GM19043 (cell line): Measurements from ENCODE around the gene RYR2.

Experiments
- ATAC-seq: cut with Tn5 transposase; IDR thresholded peaks from one replicate; pipeline ENCODE4 v1.9.1; 2021; ENCODE audit warnings: low read depth; ENCODE audit not compliant: unreplicated experiment

Gene RYR2

GRCh38 chr1:237411621-237412020 lies 369.6 kb downstream of the RYR2 start:
- ATAC-seq: peak; percentile 57

DNA sequence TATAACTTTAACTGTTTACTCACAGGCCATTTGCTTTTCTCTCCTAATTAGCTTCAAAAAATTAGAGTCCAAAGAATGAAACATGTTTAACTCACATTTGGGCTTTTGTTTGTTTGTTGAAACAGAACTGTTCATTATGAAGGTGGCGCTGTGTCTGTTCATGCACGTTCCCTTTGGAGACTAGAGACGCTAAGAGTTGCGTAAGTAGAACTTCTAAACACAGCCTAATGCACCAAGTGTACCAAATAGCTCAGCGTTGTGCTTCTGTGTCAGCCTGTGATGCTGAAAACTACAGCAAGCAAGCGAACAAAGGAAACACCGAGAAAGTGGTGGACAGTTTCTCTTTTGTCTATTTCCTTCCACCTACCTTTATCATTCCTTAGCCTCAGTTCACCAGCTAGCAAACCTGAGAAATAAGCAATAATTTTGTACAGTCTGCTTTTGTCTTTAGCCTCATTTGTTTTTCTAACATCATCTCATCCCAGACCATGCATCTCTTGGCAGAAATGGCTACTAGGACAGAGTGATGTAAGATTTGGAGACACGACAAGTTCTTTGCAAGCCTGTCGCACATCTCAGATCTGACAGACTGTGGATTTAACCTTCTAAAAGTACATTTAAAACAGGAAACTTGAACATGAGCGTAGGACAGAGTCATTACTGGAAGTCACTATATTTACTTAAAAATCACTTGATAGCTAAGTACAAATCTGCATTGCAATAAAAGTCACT lies 375.1 kb downstream of the RYR2 start:
- no peak for ATAC-seq

GRCh38 chr1:237428809-237429208 lies 386.8 kb downstream of the RYR2 start:
- no peak for ATAC-seq

GRCh38 chr1:237429252-237429651 lies 387.3 kb downstream of the RYR2 start:
- ATAC-seq: no peak

DNA sequence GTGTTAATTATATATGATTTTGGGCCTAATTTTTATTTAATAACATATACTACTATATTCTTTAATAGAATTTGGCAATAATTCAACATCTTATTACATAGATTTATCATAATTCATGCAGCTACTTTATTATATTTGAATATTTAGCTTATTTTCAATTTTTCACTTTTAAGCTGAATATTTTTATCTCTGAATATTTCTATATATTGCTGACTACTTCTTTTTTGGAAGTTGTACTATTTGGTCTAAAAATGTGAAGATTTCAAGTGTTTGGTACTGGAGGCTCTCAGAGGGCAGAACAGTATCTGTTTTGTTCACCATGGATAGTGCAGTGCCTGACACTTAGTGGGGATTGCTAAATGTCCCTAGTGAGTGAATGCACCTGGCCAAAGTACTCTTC lies 389.5 kb downstream of the RYR2 start:
- ATAC-seq: no peak

DNA sequence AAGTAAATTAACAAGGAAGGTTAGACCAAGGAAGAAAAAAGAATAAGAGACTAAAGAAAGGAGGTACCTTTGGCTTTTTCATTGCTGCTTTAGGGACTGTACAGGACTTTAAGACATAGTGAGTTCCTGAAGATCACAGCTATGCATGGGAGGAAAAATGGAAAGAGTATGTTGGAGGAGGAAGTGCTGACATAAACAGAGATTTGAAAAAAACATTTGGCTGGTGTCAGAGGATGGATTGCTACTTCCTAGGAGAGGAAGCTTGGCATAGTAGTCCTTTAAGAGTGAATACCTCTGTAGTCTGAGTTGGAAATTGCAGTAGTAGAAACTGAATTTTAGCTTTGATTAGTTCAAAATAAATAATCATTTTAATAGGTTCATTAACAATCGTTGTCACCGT lies 398.4 kb downstream of the RYR2 start:
- no peak for ATAC-seq

DNA sequence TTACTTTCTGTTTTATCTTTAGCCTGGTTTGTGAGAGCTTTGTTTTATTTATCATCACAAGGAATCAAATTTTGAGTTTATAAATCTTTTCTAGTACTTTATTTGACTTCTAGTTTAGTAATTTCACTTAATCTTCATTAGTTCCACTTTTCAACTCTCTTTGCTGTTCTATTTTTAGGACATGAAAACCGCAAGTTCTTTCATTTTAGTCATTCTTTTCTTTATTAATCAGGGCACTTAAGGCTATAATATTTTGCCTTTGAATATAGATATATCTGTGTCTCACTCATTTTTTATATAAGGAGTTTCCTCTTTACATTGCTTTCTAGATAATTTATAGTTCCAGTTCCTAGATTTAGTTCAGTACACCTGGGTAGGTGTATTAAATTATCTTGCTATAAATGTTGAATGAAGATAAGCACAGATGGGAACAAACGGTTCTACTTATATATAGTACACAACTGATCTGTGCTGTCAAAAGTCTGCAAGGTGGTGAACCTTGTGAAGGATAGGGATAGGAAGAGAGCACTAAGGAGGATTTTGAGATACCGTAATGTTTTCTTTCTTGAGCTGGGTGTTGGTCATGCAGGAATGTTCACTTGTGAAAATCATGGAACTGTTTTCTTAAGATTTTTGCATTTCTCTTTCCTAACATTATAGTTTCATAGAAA lies 402.3 kb downstream of the RYR2 start:
- ATAC-seq: no peak

GRCh38 chr1:237448042-237448441 lies 406.1 kb downstream of the RYR2 start:
- ATAC-seq: no peak

DNA sequence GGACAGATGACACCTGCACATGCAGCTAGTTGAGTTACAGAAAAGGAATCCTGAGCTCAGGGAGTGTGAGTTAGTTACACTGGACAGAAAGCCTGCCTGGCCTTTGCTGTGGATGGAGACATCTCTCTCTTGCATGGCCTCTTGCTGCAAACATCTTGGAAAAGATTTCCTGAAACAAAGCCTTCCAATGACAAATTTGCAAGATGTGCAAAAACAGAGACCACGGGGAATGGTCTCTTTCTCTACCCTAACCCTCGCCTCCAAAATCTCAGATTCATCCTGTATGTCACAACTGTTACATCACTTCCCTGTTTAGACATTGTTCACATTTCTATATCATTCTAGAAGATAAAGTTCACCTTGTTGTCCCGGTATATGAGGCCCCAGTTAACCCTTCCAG lies 415.6 kb downstream of the RYR2 start:
- ATAC-seq: no peak

DNA sequence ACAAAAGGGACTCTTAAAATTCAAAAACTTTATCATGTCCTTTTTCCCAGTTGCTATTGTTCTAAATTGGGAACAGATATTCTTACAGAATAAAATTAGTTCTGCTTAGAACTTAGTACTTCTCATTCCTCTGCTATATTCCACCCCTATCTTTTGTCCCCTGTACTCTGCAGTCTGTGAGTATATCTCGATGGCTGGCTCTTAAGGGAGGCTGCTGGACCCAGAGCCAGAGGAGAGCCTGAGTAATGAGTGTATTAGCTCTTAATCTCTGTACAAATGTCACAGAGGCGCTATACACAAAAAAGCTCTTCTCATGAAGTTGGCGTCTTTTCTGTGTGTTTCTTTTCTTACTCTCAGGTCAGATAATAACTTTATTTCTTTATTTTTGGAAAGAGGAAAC lies 425.3 kb downstream of the RYR2 start:
- no peak for ATAC-seq

GRCh38 chr1:237470712-237471338 lies 428.8 kb downstream of the RYR2 start:
- ATAC-seq: no peak

DNA sequence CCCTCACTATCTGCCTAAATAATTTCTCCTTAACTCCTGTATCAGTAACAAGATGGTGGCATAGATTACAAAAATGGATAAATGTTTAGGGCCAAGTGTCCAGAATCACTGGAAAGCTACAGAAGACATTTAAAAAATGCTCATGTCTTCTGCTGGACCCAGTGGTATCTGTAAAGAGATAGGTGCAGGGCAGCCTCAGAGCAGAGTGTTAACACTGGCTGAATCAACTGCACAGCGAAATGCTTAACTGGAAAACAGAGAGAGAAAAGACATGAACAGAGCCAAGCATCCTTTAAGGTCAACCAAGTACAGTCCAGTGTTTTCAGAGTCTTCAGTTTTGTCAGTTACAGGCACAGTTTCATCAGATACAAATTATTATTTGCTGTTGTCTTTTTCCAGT lies 429.4 kb downstream of the RYR2 start:
- ATAC-seq: no peak

DNA sequence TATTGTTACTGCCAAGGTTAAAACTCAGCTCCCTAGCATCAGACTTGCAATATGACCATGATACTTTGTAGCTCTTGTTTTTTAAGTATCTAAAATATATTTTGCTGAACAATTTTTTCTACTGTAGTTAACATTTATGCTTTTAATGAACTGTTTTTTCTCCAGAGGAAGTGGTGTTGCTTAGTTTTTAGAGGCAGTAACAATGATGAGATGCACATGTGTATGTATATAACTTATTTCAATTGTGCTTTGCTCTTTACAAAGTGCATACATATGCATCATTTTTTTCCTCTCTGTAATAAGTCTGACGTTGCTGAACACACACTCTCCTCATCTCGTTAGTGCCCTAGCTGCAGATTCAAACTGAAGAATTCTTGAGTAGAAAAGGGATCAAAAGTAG lies 430.0 kb downstream of the RYR2 start:
- ATAC-seq: no peak

DNA sequence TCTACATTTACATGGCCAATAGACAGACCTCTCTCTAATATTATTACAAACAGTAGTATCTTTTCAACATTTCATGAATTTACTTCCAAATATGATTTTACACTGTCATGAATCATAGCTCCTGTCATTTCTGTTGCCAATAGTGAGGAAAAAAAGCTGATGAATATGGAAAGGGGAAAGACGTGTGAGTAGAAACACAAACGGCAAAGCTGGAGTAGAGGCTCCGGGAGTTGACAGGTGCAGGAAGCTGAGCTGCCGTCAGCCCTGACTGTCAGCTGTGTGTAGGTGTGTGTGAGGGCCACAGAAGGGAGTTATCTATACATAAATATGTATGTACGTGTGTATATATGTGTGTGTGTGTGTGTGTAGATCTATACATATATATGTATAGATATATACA lies 431.9 kb downstream of the RYR2 start:
- no peak for ATAC-seq

- ATAC-seq: no peak
These were observed 436.1 kb downstream of the RYR2 start for GRCh38 chr1:237478082-237478481.

- ATAC-seq: no peak
These were observed 436.9 kb downstream of the RYR2 start for GRCh38 chr1:237478842-237479241.

GRCh38 chr1:237482777-237483176 lies 440.8 kb downstream of the RYR2 start:
- no peak for ATAC-seq

GRCh38 chr1:237492359-237492758 lies 450.4 kb downstream of the RYR2 start:
- no peak for ATAC-seq

- ATAC-seq: no peak
These were observed 458.6 kb downstream of the RYR2 start for GRCh38 chr1:237500566-237500965.

DNA sequence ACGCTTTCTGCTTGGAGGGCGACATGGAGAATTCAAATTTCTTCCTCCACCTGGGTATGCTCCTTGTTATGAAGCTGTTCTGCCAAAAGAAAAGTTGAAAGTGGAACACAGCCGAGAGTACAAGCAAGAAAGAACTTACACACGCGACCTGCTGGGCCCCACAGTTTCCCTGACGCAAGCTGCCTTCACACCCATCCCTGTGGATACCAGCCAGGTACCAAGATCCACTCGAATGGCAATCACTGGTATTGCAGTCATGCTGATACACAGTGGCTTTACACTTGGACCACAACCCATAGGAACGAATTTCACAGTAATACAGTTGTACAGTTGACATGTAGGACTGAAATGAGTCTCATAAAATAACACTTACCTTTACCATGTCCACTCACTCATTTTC lies 461.3 kb downstream of the RYR2 start:
- no peak for ATAC-seq

- ATAC-seq: peak; percentile 89
These were observed 465.0 kb downstream of the RYR2 start for GRCh38 chr1:237507005-237507404.

- ATAC-seq: no peak
These were observed 467.8 kb downstream of the RYR2 start for GRCh38 chr1:237509748-237510147.
